Neural progenitor cell (in vitro differentiated cells): Measurements from ENCODE around the gene CEP164. TPM values are rescaled to one million over a fixed set of nuclear protein-coding genes. Genes with fewer than 3 reads are reported as not detected.

ENCODE experiments used
- DNase-seq: peaks from one replicate; pipeline ENCODE4 v3.0.0-alpha.2; 2016; ENCODE audit warnings: low spot score
- H2AFZ ChIP-seq: fragments of 200-600 bp; sonication (generic); replicated peaks from 2 replicates; pipeline ENCODE4 v1.6.1; 2016; ENCODE audit warnings: antibody characterized with exemption
- H3F3A ChIP-seq: fragments of 200-600 bp; sonication (generic); 2 replicates; pipeline ENCODE4 v1.6.1; 2016; ENCODE audit warnings: antibody characterized with exemption, low read depth
- H3K27ac ChIP-seq: fragments of 200-600 bp; sonication (generic); 2 replicates; pipeline ENCODE4 v1.5.1; 2016; ENCODE audit warnings: mild to moderate bottlenecking
- H3K27me3 ChIP-seq: fragments of 200-600 bp; sonication (generic); 2 replicates; pipeline ENCODE4 v1.6.1; 2016; ENCODE audit warnings: mild to moderate bottlenecking, moderate library complexity
- H3K36me3 ChIP-seq: fragments of 200-600 bp; sonication (generic); 2 replicates; pipeline ENCODE4 v1.5.1; 2016
- H3K4me1 ChIP-seq: fragments of 200-600 bp; sonication (generic); 2 replicates; pipeline ENCODE4 v1.6.1; 2016; ENCODE audit warnings: mixed run types
- H3K4me2 ChIP-seq: fragments of 200-600 bp; sonication (generic); 2 replicates; pipeline ENCODE4 v1.6.1; 2016
- H3K4me3 ChIP-seq: fragments of 200-600 bp; sonication (generic); 2 replicates; pipeline ENCODE4 v1.5.1; 2016
- H3K79me2 ChIP-seq: fragments of 200-600 bp; sonication (generic); 2 replicates; pipeline ENCODE4 v1.6.1; 2016; ENCODE audit warnings: low read depth
- H3K9ac ChIP-seq: fragments of 200-600 bp; sonication (generic); 2 replicates; pipeline ENCODE4 v1.6.1; 2016
- H3K9me3 ChIP-seq: fragments of 200-600 bp; sonication (generic); 2 replicates; pipeline ENCODE4 v1.5.1; 2016; ENCODE audit warnings: low read depth
- H4K20me1 ChIP-seq: fragments of 200-600 bp; sonication (generic); 2 replicates; pipeline ENCODE4 v1.6.1; 2016; ENCODE audit warnings: low read depth
- H3K27ac Mint-ChIP-seq: 3 replicates; pipeline ENCODE4 v1.8.0; 2021; ENCODE audit warnings: mixed read lengths
- H3K27me3 Mint-ChIP-seq: 2 replicates; pipeline ENCODE4 v1.8.0; 2022; ENCODE audit warnings: low read depth, mild to moderate bottlenecking, inconsistent platforms, moderate library complexity, mixed read lengths; ENCODE audit not compliant: insufficient read depth
- H3K36me3 Mint-ChIP-seq: 3 replicates; pipeline ENCODE4 v1.8.0; 2021; ENCODE audit warnings: mixed read lengths
- H3K4me1 Mint-ChIP-seq: 3 replicates; pipeline ENCODE4 v1.8.0; 2021; ENCODE audit warnings: mixed read lengths
- H3K4me3 Mint-ChIP-seq: 3 replicates; pipeline ENCODE4 v1.8.0; 2021; ENCODE audit warnings: mild to moderate bottlenecking, moderate library complexity, mixed read lengths
- H3K9me3 Mint-ChIP-seq: 3 replicates; pipeline ENCODE4 v1.8.0; 2020; ENCODE audit warnings: mixed read lengths
- EZH2 ChIP-seq: fragments of 200-600 bp; sonication (generic); IDR thresholded peaks from 2 replicates; pipeline ENCODE4 v1.6.1; 2017; ENCODE audit warnings: antibody characterized with exemption, mild to moderate bottlenecking, moderate library complexity
- EZH2phosphoT487 ChIP-seq: fragments of 200-600 bp; sonication (generic); IDR thresholded peaks from 2 replicates; pipeline ENCODE4 v1.6.1; 2017; ENCODE audit warnings: antibody characterized with exemption
- total RNA-seq: library from RNA; depleted of rRNA; stranded (reverse); fragments of >200 nt; gene quantifications from 2 replicates; pipeline ENCODE4 v1.2.3, GENCODE V29; 2015; ENCODE audit warnings: low replicate concordance
- TF ChIP-seq, protein P1 (sequence below): fragments of 200-600 bp; sonication (generic); IDR thresholded peaks from 2 replicates; pipeline ENCODE4 v1.5.1; 2017; ENCODE audit warnings: antibody characterized with exemption, mild to moderate bottlenecking

Gene CEP164
- total RNA-seq, 1 donor from 2014 or later = 24.2 TPM

DNA sequence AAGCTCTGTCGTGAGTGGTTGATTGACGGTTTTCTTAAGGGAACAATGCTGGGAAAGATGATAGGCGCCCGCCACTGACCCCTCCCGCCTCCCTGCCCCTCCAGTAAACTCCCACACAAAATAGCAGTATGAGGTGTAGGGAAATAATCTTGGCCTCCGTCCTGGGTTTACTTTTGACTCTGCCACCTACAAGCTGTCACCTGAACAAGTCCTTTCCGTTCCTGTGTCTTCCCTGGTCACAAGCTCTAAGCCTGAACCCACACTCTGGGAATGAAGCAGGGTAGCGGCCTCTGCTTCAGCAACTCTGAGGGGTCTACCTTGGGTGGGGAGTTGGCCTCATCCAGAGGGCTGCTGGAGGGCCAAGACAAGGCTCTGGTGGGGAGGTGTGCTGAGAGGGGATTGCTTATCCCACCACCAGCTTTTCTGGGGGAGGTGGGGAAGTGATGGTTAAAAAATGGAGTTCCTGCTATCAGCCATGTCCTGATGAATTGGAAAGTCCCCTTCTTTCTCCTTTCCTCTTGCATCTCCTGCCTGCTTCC is 87.8 kb downstream of the CEP164 start:
- Histone ChIP-seq H4K20me1 (no peaks in the 10 kb centered on the region), H3K36me3 (no peaks in the 10 kb centered on the region), H3K27me3 (no peaks in the 10 kb centered on the region), H3K4me2 (no peak overlapping the region), H3K27ac (no peak overlapping the region), H3K4me1 (no peaks in the 10 kb centered on the region), H3K79me2 (no peaks in the 10 kb centered on the region), H3K4me3 (no peak overlapping the region), H2AFZ (no peak overlapping the region), H3K9ac (no peak overlapping the region), H3K9me3 (no peaks in the 10 kb centered on the region), H3F3A (no peaks in the 10 kb centered on the region)
- Mint-ChIP-seq H3K27ac (no peak overlapping the region), H3K9me3 (no peaks in the 10 kb centered on the region), H3K4me3 (no peak overlapping the region), H3K27me3 (peaks cover 5% of the 10 kb centered on the region), H3K4me1 (peaks cover 3% of the 10 kb centered on the region), H3K36me3 (peaks cover under 1% of the 10 kb centered on the region)
- TF ChIP-seq, protein P1, sequence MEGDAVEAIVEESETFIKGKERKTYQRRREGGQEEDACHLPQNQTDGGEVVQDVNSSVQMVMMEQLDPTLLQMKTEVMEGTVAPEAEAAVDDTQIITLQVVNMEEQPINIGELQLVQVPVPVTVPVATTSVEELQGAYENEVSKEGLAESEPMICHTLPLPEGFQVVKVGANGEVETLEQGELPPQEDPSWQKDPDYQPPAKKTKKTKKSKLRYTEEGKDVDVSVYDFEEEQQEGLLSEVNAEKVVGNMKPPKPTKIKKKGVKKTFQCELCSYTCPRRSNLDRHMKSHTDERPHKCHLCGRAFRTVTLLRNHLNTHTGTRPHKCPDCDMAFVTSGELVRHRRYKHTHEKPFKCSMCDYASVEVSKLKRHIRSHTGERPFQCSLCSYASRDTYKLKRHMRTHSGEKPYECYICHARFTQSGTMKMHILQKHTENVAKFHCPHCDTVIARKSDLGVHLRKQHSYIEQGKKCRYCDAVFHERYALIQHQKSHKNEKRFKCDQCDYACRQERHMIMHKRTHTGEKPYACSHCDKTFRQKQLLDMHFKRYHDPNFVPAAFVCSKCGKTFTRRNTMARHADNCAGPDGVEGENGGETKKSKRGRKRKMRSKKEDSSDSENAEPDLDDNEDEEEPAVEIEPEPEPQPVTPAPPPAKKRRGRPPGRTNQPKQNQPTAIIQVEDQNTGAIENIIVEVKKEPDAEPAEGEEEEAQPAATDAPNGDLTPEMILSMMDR = no peak
- no peak for TF ChIP-seq EZH2phosphoT487
- no peak for TF ChIP-seq EZH2
- no peak for DNase-seq

DNA sequence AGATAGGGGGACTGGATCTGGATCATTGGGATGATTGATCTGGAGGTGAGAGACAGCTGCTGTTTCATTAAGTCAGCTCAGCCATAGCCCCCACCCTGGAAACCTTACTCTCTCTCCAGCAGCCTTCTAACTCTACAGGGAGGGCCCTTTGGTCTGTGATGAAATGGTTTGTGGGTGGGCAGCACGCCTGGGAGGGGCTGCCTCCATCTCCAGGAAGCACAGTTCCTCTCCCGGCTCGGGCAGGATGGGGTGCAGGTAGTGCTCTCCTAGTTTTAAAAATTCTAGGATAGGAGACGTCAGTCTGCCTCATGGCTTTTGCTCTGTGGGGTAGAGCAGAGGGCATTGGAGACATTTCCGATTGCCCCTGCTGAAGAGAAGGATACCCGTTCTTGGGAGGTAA is 89.7 kb downstream of the CEP164 start:
- H3K4me1 Mint-ChIP-seq = no peaks in the 10 kb centered on the region
- H3K27ac Mint-ChIP-seq = no peak overlapping the region
- H3K27me3 Mint-ChIP-seq = peaks cover 10% of the 10 kb centered on the region
- H3K79me2 ChIP-seq = no peaks in the 10 kb centered on the region
- no peak for DNase-seq
- H3K36me3 ChIP-seq = no peaks in the 10 kb centered on the region
- H3K27me3 ChIP-seq = no peaks in the 10 kb centered on the region
- H3K4me3 Mint-ChIP-seq = no peak overlapping the region
- TF ChIP-seq EZH2 (no peak), EZH2phosphoT487 (no peak)
- TF ChIP-seq, protein P1 = no peak
- H3K9me3 Mint-ChIP-seq = no peaks in the 10 kb centered on the region
- H3K27ac ChIP-seq = no peak overlapping the region
- no peak overlapping the region for H3K4me3 ChIP-seq
- no peaks in the 10 kb centered on the region for H3F3A ChIP-seq
- H2AFZ ChIP-seq = no peak overlapping the region
- H3K9me3 ChIP-seq = no peaks in the 10 kb centered on the region
- H3K4me1 ChIP-seq = no peaks in the 10 kb centered on the region
- H3K36me3 Mint-ChIP-seq = no peaks in the 10 kb centered on the region
- no peak overlapping the region for H3K9ac ChIP-seq
- H4K20me1 ChIP-seq = no peaks in the 10 kb centered on the region
- no peak overlapping the region for H3K4me2 ChIP-seq

DNA sequence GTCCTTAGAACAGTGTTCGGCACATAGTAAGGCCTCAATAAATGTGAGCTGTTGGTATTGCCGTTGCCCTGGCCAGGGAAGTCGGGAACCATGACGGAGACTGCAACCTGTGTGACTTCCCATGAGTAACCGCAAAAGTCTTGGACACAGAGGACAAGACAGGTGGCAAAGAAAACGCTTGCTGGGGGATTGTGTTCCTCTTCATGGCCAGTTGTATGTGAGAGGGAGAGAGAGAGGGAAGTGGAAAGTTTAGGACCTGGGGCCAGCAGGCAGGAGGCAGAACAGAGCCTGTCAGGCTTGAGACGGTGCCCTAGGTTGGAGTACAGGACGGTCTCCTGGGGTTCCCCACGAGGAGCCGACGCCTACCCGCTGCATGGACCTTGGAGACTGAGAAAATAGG is 90.2 kb downstream of the CEP164 start:
- Histone ChIP-seq H3K79me2 (no peaks in the 10 kb centered on the region), H3K4me1 (no peaks in the 10 kb centered on the region), H4K20me1 (no peaks in the 10 kb centered on the region), H3K4me3 (no peak overlapping the region), H3K9ac (no peak overlapping the region), H3K27ac (no peak overlapping the region), H3K9me3 (no peaks in the 10 kb centered on the region), H2AFZ (no peak overlapping the region), H3F3A (no peaks in the 10 kb centered on the region), H3K27me3 (no peaks in the 10 kb centered on the region), H3K4me2 (no peak overlapping the region), H3K36me3 (no peaks in the 10 kb centered on the region)
- H3K36me3 Mint-ChIP-seq = no peaks in the 10 kb centered on the region
- no peaks in the 10 kb centered on the region for H3K4me1 Mint-ChIP-seq
- no peak for DNase-seq
- no peak overlapping the region for H3K4me3 Mint-ChIP-seq
- peaks cover 12% of the 10 kb centered on the region for H3K27me3 Mint-ChIP-seq
- no peak overlapping the region for H3K27ac Mint-ChIP-seq
- H3K9me3 Mint-ChIP-seq = no peaks in the 10 kb centered on the region
- TF ChIP-seq EZH2phosphoT487 = no peak
- TF ChIP-seq EZH2 = no peak
- TF ChIP-seq, protein P1 = no peak
